ENCODE data around the gene OR2L3. TPM values are rescaled to one million over a fixed set of nuclear protein-coding genes. Genes with fewer than 3 reads are reported as not detected.

The OR2L3 gene
- total RNA-seq, 1 donor from 2014 or later, result not detected

DNA sequence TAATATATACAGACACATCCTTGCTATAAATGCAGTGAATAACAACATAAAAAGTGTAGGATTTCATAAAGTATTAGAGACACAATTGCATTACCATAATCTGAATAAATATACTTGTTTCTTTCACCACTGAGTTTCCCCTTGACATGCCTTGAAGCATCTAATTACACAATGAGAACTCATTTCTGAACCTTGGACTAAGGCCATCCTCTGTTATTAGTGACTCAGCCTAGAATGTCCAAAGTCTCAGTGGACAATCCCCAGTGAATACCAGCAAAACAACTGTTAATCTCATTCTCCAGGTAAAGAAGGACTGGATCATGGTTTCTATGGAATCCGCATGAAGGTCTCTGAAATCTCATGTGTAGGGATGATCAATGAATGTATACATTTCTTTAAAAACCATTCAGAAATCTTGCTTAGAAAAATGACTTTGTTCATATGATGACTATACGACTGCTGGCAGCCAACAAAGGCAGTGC is 33.4 kb upstream of the OR2L3 start, which contains the start of gene OR2L5:
OR2L5 (plus strand) TSS at position 432 of the 482 bp plus-strand sequence. CDS start 8,288 bp downstream, outside the sequence.
- H3K4me1 Mint-ChIP-seq, result no peaks in the 10 kb centered on the region
- H3K9me3 Mint-ChIP-seq, result peaks cover 28% of the 10 kb centered on the region
- DNase-seq (ENCODE audit: low read depth, low spot score), result no peak
- H3K27ac Mint-ChIP-seq (ENCODE audit: unreplicated experiment), result no peak within 1 kb of the TSS
- peaks cover 3% of the 10 kb centered on the region for H3K36me3 Mint-ChIP-seq (ENCODE audit: low read depth)
- TF ChIP-seq, protein P1, sequence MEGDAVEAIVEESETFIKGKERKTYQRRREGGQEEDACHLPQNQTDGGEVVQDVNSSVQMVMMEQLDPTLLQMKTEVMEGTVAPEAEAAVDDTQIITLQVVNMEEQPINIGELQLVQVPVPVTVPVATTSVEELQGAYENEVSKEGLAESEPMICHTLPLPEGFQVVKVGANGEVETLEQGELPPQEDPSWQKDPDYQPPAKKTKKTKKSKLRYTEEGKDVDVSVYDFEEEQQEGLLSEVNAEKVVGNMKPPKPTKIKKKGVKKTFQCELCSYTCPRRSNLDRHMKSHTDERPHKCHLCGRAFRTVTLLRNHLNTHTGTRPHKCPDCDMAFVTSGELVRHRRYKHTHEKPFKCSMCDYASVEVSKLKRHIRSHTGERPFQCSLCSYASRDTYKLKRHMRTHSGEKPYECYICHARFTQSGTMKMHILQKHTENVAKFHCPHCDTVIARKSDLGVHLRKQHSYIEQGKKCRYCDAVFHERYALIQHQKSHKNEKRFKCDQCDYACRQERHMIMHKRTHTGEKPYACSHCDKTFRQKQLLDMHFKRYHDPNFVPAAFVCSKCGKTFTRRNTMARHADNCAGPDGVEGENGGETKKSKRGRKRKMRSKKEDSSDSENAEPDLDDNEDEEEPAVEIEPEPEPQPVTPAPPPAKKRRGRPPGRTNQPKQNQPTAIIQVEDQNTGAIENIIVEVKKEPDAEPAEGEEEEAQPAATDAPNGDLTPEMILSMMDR (conservative IDR thresholded peaks at IDR 0.05), result no peak
- no peaks in the 10 kb centered on the region for H3K27me3 Mint-ChIP-seq (ENCODE audit: low read depth)
- H3K4me3 Mint-ChIP-seq, result no peak within 1 kb of the TSS

DNA sequence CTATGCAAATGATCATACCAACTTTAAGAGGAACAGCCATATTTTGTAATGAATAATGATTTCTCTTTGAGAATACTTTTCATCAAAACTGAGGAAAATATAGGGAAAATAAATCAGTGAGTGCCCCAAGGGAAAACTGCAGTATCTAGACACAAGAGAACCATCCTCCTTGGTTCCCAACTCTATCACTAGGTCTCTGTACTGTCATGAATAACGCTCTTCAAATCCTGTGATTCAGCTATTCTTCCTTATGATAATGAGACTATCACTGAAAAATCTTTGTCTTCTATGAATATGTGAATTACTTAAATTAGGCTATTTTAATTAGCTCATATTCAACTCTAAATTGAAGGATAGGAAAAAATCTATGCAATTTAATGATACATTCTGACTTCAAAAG is 30.8 kb upstream of the OR2L3 start:
- DNase-seq (ENCODE audit: low read depth, low spot score), result no peak
- Mint-ChIP-seq H3K4me1 (no peaks in the 10 kb centered on the region), H3K27ac (ENCODE audit: unreplicated experiment) (no peak overlapping the region), H3K36me3 (ENCODE audit: low read depth) (peaks cover 5% of the 10 kb centered on the region), H3K27me3 (ENCODE audit: low read depth) (no peaks in the 10 kb centered on the region), H3K9me3 (peaks cover 26% of the 10 kb centered on the region), H3K4me3 (no peak overlapping the region)
- TF ChIP-seq, protein P1 (conservative IDR thresholded peaks at IDR 0.05), result no peak

DNA sequence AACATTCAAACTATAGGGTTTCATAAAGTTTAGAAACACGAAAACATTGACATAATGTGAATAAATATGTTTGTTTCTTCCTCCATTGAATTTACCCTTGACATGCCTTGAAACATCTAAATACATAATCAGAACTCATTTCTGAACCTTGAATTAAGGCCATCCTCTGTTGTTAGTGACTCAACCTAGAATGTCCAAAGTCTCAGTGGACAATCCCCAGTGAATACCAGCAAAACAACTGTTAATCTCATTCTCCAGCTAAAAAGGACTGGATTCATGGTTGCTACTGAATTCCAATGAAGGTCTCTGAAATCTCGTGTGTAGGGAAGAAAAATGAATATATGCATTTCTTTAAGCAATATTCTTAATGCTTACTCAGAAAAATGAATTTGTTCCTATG is 16.9 kb upstream of the OR2L3 start, which contains the start of gene OR2L2:
OR2L2 (plus strand) TSS at position 301 of the 400 bp plus-strand sequence. CDS start 8,198 bp downstream, outside the sequence.
- H3K36me3 Mint-ChIP-seq (ENCODE audit: low read depth), result peaks cover 5% of the 10 kb centered on the region
- H3K4me3 Mint-ChIP-seq, result no peak within 1 kb of the TSS
- peaks cover 21% of the 10 kb centered on the region for H3K9me3 Mint-ChIP-seq

DNA sequence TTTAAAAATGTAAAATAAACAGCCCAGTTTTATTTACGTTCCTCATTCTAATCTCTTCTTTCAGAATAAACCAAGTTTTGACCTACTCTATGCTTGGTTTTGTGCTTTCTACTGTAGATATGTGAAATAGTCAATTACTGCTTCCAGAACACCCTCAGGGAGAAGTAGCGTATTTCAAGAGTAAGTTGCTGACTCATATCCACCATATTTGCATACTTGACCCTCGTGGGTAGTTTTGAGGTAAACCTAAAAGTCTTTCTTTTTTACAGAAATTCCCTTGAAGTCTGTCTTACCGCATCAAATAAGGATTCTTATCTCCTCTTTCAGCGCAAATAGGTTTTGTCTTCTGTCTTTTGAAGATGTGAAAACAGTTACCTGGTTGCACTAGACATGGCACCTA is 1.4 kb upstream of the OR2L3 start:
- Mint-ChIP-seq H3K4me3 (no peak overlapping the region), H3K27ac (ENCODE audit: unreplicated experiment) (no peak overlapping the region), H3K36me3 (ENCODE audit: low read depth) (peaks cover 2% of the 10 kb centered on the region), H3K9me3 (peaks cover 29% of the 10 kb centered on the region), H3K27me3 (ENCODE audit: low read depth) (no peaks in the 10 kb centered on the region), H3K4me1 (no peaks in the 10 kb centered on the region)
- TF ChIP-seq, protein P1 (conservative IDR thresholded peaks at IDR 0.05), result no peak
- DNase-seq (ENCODE audit: low read depth, low spot score), result no peak

More for the DNA sequence above, 16.9 kb upstream of the OR2L3 start, which contains the start of gene OR2L2:
- H3K4me1 Mint-ChIP-seq, result no peaks in the 10 kb centered on the region
- no peak for DNase-seq (ENCODE audit: low read depth, low spot score)
- H3K27me3 Mint-ChIP-seq (ENCODE audit: low read depth), result no peaks in the 10 kb centered on the region
- no peak within 1 kb of the TSS for H3K27ac Mint-ChIP-seq (ENCODE audit: unreplicated experiment)
- TF ChIP-seq, protein P1 (conservative IDR thresholded peaks at IDR 0.05), result no peak

DNA sequence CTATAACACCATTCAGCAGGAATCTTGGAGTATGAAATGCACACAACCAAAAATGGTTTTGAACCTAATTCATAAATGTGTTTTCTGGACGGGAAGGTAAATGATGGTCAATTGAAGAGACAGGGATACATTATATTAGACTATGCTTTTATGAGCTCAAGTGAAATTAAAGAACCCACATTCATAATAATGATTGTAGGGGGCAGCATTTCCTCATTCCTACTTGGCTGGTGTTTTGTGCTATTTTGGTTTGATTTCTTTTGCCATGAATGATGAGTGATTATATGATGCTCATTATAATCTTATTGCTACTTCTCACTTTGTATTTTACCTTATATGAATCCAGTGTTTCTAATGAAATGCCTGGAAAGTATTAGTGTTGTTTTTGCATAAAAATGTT is 372 bp downstream of the OR2L3 start:
- TF ChIP-seq, protein P1 (conservative IDR thresholded peaks at IDR 0.05), result no peak
- H3K4me3 Mint-ChIP-seq, result no peak overlapping the region
- no peak overlapping the region for H3K27ac Mint-ChIP-seq (ENCODE audit: unreplicated experiment)
- DNase-seq (ENCODE audit: low read depth, low spot score), result no peak
- H3K4me1 Mint-ChIP-seq, result no peaks in the 10 kb centered on the region
- H3K36me3 Mint-ChIP-seq (ENCODE audit: low read depth), result no peaks in the 10 kb centered on the region
- H3K27me3 Mint-ChIP-seq (ENCODE audit: low read depth), result no peaks in the 10 kb centered on the region
- H3K9me3 Mint-ChIP-seq, result peaks cover 29% of the 10 kb centered on the region
